SK-N-SH (cell line): ENCODE results near the gene SNX33. TPM values are rescaled to one million over a fixed set of nuclear protein-coding genes. Genes with fewer than 3 reads are reported as not detected.
A peak's percentile ranks its signal among the peaks of the same experiment; 100 is the strongest.

ENCODE experiments used
- CTCF ChIA-PET: fragments of 300-600, 350-600 bp; formaldehyde crosslinking; extraction: SDS; loops from one replicate; lab custom pipeline; 2021; lab: Yijun Ruan, JAX
- POLR2A ChIA-PET: fragments of 350-600 bp; sonication (Branson Sonifier 250); formaldehyde crosslinking; extraction: SDS; loops from one replicate; lab custom pipeline; 2020; ENCODE audit warnings: antibody characterized with exemption, inconsistent platforms; lab: Yijun Ruan, JAX
- DNase-seq: peaks from one replicate; pipeline ENCODE4 v3.0.0; 2012
- H2AFZ ChIP-seq: fragments of 200-600 bp; sonication (generic); 2 replicates; pipeline ENCODE4 v1.8.1; 2016; ENCODE audit warnings: antibody characterized with exemption, mild to moderate bottlenecking, low read depth
- H3F3A ChIP-seq: fragments of 200-600 bp; sonication (generic); replicated peaks from 2 replicates; pipeline ENCODE3; 2016; ENCODE audit warnings: antibody characterized with exemption, mild to moderate bottlenecking; ENCODE audit not compliant: insufficient read depth
- H3K27ac ChIP-seq, 2 experiments: fragments of 200-500 bp in 1 of 2; fragments of 200-600 bp in 1 of 2; sonication (Bioruptor generic) in 1 of 2; sonication (generic), shearing (Covaris generic) in 1 of 2; 2 replicates each; pipeline versions ENCODE4 v1.5.1 to v1.6.1; 2014 to 2016; ENCODE audit warnings: low read depth in 2 of 2, inconsistent platforms in 1 of 2, low read length in 1 of 2, mild to moderate bottlenecking in 1 of 2, mixed read lengths in 1 of 2
- H3K27me3 ChIP-seq: fragments of 200-600 bp; sonication (generic), shearing (Covaris generic); 2 replicates; pipeline ENCODE4 v1.6.1; 2016; ENCODE audit warnings: mixed run types; ENCODE audit not compliant: insufficient read depth
- H3K36me3 ChIP-seq, 2 experiments: fragments of 200-500 bp in 1 of 2; fragments of 200-600 bp in 1 of 2; sonication (Bioruptor generic) in 1 of 2; sonication (generic) in 1 of 2; replicated peaks in 1 of 2; 2 replicates each; pipeline versions ENCODE3 to v1.5.1; 2014 to 2016; ENCODE audit warnings: low read length in 1 of 2, mild to moderate bottlenecking in 1 of 2; ENCODE audit not compliant: insufficient read depth in 2 of 2, control insufficient read depth in 1 of 2
- H3K4me1 ChIP-seq, 2 experiments: fragments of 200-500 bp in 1 of 2; fragments of 200-600 bp in 1 of 2; sonication (Bioruptor generic) in 1 of 2; sonication (generic), shearing (Covaris generic) in 1 of 2; 2 replicates each; pipeline versions ENCODE4 v1.5.1 to v1.6.1; 2014 to 2016; ENCODE audit warnings: low read depth in 1 of 2, low read length in 1 of 2, mixed run types in 1 of 2; ENCODE audit not compliant: insufficient read depth in 2 of 2, control insufficient read depth in 1 of 2
- H3K4me2 ChIP-seq: fragments of 200-600 bp; sonication (generic), shearing (Covaris generic); 2 replicates; pipeline ENCODE4 v1.6.1; 2017; ENCODE audit warnings: mixed run types
- H3K4me3 ChIP-seq, 2 experiments: fragments of 200-500 bp in 1 of 2; fragments of 200-600 bp in 1 of 2; sonication (Bioruptor generic) in 1 of 2; sonication (generic), shearing (Covaris generic) in 1 of 2; 2 replicates each; pipeline versions ENCODE4 v1.5.1 to v1.8.1; 2014 to 2016; ENCODE audit warnings: low read depth in 2 of 2, inconsistent platforms in 1 of 2, low read length in 1 of 2, mild to moderate bottlenecking in 1 of 2, mixed read lengths in 1 of 2, moderate library complexity in 1 of 2
- H3K79me2 ChIP-seq: fragments of 200-600 bp; sonication (generic); 2 replicates; pipeline ENCODE4 v1.8.1; 2017; ENCODE audit warnings: mild to moderate bottlenecking; ENCODE audit not compliant: insufficient read depth
- H3K9ac ChIP-seq: fragments of 200-600 bp; sonication (generic); 2 replicates; pipeline ENCODE4 v1.6.1; 2017; ENCODE audit warnings: mixed run types
- H3K9me2 ChIP-seq: fragments of 200-600 bp; sonication (generic); 2 replicates; pipeline ENCODE4 v1.6.1; 2017; ENCODE audit warnings: mixed run types
- H3K9me3 ChIP-seq: fragments of 200-600 bp; sonication (generic); 2 replicates; pipeline ENCODE4 v1.6.1; 2017; ENCODE audit warnings: mixed run types, mild to moderate bottlenecking, moderate library complexity
- H4K20me1 ChIP-seq: fragments of 200-600 bp; sonication (generic); 2 replicates; pipeline ENCODE4 v1.6.1; 2017; ENCODE audit warnings: mild to moderate bottlenecking, mixed run types; ENCODE audit not compliant: insufficient read depth
- CTCF ChIP-seq: fragments of 200-600 bp; sonication (generic); IDR thresholded peaks from 2 replicates; pipeline ENCODE4 v1.6.1; 2017; ENCODE audit warnings: antibody characterized with exemption, mild to moderate bottlenecking, moderate library complexity
- ELF1 ChIP-seq: IDR thresholded peaks from 2 replicates; pipeline ENCODE4 v1.4.0; 2012
- FOSL2 ChIP-seq: IDR thresholded peaks from 2 replicates; pipeline ENCODE4 v1.4.0; 2012; ENCODE audit warnings: low read depth, mild to moderate bottlenecking, moderate library complexity, borderline replicate concordance
- MEF2A ChIP-seq: IDR thresholded peaks from 2 replicates; pipeline ENCODE4 v1.4.0; 2012; ENCODE audit warnings: low read depth, borderline replicate concordance
- NFIC ChIP-seq: IDR thresholded peaks from 2 replicates; pipeline ENCODE4 v1.4.0; 2012; ENCODE audit warnings: borderline replicate concordance
- NRF1 ChIP-seq: IDR thresholded peaks from 2 replicates; pipeline ENCODE4 v1.6.1; 2012; ENCODE audit warnings: low read depth, mild to moderate bottlenecking, low read length
- POLR2AphosphoS5 ChIP-seq: IDR thresholded peaks from 2 replicates; pipeline ENCODE4 v1.6.1; 2012; ENCODE audit warnings: low read depth, low read length
- USF1 ChIP-seq: IDR thresholded peaks from 2 replicates; pipeline ENCODE4 v1.4.0; 2012; ENCODE audit warnings: low read depth, borderline replicate concordance
- USF2 ChIP-seq: fragments of 150-350 bp; IDR thresholded peaks from 2 replicates; pipeline ENCODE4 v1.6.1; 2017; ENCODE audit warnings: antibody characterized with exemption, low read length, low read depth, borderline replicate concordance
- ZBTB33 ChIP-seq: IDR thresholded peaks from 2 replicates; pipeline ENCODE4 v1.4.0; 2012; ENCODE audit warnings: low read depth, borderline replicate concordance
- WGBS: methylation state at CpG from one replicate; pipeline ENCODE4 v1.1.6; 2017; ENCODE audit warnings: low lambda C conversion rate; 5-methylcytosine and 5-hydroxymethylcytosine counted together
- polyA plus RNA-seq, 3 experiments: library from polyadenylated mRNA; depleted of rRNA; stranded (reverse); fragments of >200 nt; gene quantifications; 2 replicates each; pipeline ENCODE4 v1.2.3, GENCODE V29; 2012

The SNX33 gene
- polyA plus RNA-seq, 1 of the 3 experiments (the other 2 are of a cell fraction): 7.7 TPM

GRCh38 chr15:75672646-75673425 lies 25.1 kb downstream of the SNX33 start:
- peak overlapping the region; percentile 50 for H3K9ac ChIP-seq
- H3K36me3 ChIP-seq: no peaks in the 10 kb centered on the region
- peak; percentile 64 for DNase-seq
- H3K4me3 ChIP-seq: no peak overlapping the region
- H3K9me3 ChIP-seq: no peaks in the 10 kb centered on the region
- H4K20me1 ChIP-seq: no peaks in the 10 kb centered on the region
- peaks cover 7% of the 10 kb centered on the region for H3F3A ChIP-seq
- peak; percentile 43; the same call in 1 of the 2 replicates for TF ChIP-seq NFIC
- TF ChIP-seq MEF2A: no peak
- TF ChIP-seq ELF1: no peak
- no peak for TF ChIP-seq USF2
- TF ChIP-seq USF1: no peak
- no peak for TF ChIP-seq ZBTB33
- TF ChIP-seq POLR2AphosphoS5: no peak
- peak overlapping the region; percentile 39; the same call in 1 of the 2 replicates for H3K4me2 ChIP-seq
- H3K27me3 ChIP-seq: no peaks in the 10 kb centered on the region
- ChIA-PET POLR2A (interaction anchor here (0.9 to 2.0 kb wide), 2 partner anchors 33 to 47 kb away, joined by 3 to 10 read pairs; partner anchors contain the start of genes IMP3 and SNUPN), CTCF (interaction anchor here (1.1 to 2.8 kb wide), 6 partner anchors 11 to 60 kb away, joined by 4 to 9 read pairs (median 6); partner anchors contain the start of genes IMP3 and SNX33)
- H3K4me1 ChIP-seq: peaks cover 28 to 30% of the 10 kb centered on the region in 2 experiments; a peak in 3 of 4 replicates
- peak overlapping the region; percentile 60 for H3K27ac ChIP-seq
- no peak overlapping the region for H2AFZ ChIP-seq
- peaks cover 10% of the 10 kb centered on the region for H3K79me2 ChIP-seq
- 61% methylated on average over 11 of the region's 14 CpGs for WGBS
- H3K9me2 ChIP-seq: no peaks in the 10 kb centered on the region

- Histone ChIP-seq H3K4me3 (no peak overlapping the region), H3K4me2 (peak overlapping the region; percentile 39; the same call in 1 of the 2 replicates), H2AFZ (no peak overlapping the region), H3K36me3 (no peaks in the 10 kb centered on the region), H3K4me1 (peaks cover 28 to 30% of the 10 kb centered on the region in 2 experiments; a peak in 3 of 4 replicates), H3K27me3 (no peaks in the 10 kb centered on the region), H3K79me2 (peaks cover 4% of the 10 kb centered on the region; the same call in 1 of the 2 replicates), H3K9ac (peak overlapping the region; percentile 50), H3F3A (peaks cover 7% of the 10 kb centered on the region), H3K9me2 (no peaks in the 10 kb centered on the region), H4K20me1 (no peaks in the 10 kb centered on the region), H3K27ac (peak overlapping the region; percentile 60; a peak in 2 of 4 replicates), H3K9me3 (no peaks in the 10 kb centered on the region)
- WGBS: 96% methylated on average over 9 of the region's 10 CpGs
- ChIA-PET CTCF (interaction anchor here (1.1 to 2.8 kb wide), 6 partner anchors 10 to 129 kb away, joined by 4 to 9 read pairs (median 4); partner anchors contain the start of gene IMP3), POLR2A (interaction anchor here (0.9 to 2.0 kb wide), 2 partner anchors 33 to 48 kb away, joined by 3 to 10 read pairs; partner anchors contain the start of genes IMP3 and SNUPN)
- TF ChIP-seq FOSL2 (no peak), NRF1 (no peak), CTCF (no peak), MEF2A (no peak)
- no peak for DNase-seq
Observed at GRCh38 chr15:75673426-75674235, 25.9 kb downstream of the SNX33 start.
